ENCODE data around the gene NFU1.
"Not testable (repeated sequence)": the region's sequence is repeated elsewhere in the genome, so short reads cannot be mapped to it uniquely, and the experiment has no call there.

NFU1 gene

GRCh38 chr2:69358914-69359313 is 78.3 kb downstream of the NFU1 start:
- peaks cover 32% of the 10 kb centered on the region for H3K36me3 ChIP-seq (ENCODE audit: control insufficient read depth, insufficient read depth, low read length)
- no peaks in the 10 kb centered on the region for H3K4me1 ChIP-seq (ENCODE audit: control insufficient read depth, insufficient read depth, low read length)
- H3K4me3 ChIP-seq (ENCODE audit: insufficient read depth, low read depth, low read length), result no peak overlapping the region
- H3K27me3 ChIP-seq (ENCODE audit: control insufficient read depth, insufficient read depth, low read length, poor library complexity, severe bottlenecking), result no peaks in the 10 kb centered on the region
- no peaks in the 10 kb centered on the region for H3K9me3 ChIP-seq (ENCODE audit: control insufficient read depth, low read length)
- WGBS, 2 experiments, result 73 to 76% methylated on average over 3 of the region's 3 CpGs
- H3K27ac ChIP-seq (ENCODE audit: insufficient read depth, low read depth, low read length, poor library complexity, severe bottlenecking), result no peak overlapping the region

- Histone ChIP-seq H3K4me3 (ENCODE audit: insufficient read depth, low read depth, low read length) (no peak overlapping the region), H3K36me3 (ENCODE audit: control insufficient read depth, insufficient read depth, low read length) (peaks cover 20% of the 10 kb centered on the region), H3K9me3 (ENCODE audit: control insufficient read depth, low read length) (no peaks in the 10 kb centered on the region), H3K4me1 (ENCODE audit: control insufficient read depth, insufficient read depth, low read length) (no peaks in the 10 kb centered on the region), H3K27me3 (ENCODE audit: control insufficient read depth, insufficient read depth, low read length, poor library complexity, severe bottlenecking) (no peaks in the 10 kb centered on the region), H3K27ac (ENCODE audit: insufficient read depth, low read depth, low read length, poor library complexity, severe bottlenecking) (no peak overlapping the region)
- 91 to 96% methylated on average over 5 of the region's 5 CpGs for WGBS, 2 experiments
Observed at GRCh38 chr2:69356471-69356870, 80.8 kb downstream of the NFU1 start.

GRCh38 chr2:69354976-69355375 is 82.3 kb downstream of the NFU1 start:
- H3K9me3 ChIP-seq (ENCODE audit: control insufficient read depth, low read length); H3K27me3 ChIP-seq (ENCODE audit: control insufficient read depth, insufficient read depth, low read length, poor library complexity, severe bottlenecking); H3K4me3 ChIP-seq (ENCODE audit: insufficient read depth, low read depth, low read length); H3K36me3 ChIP-seq (ENCODE audit: control insufficient read depth, insufficient read depth, low read length); H3K27ac ChIP-seq (ENCODE audit: insufficient read depth, low read depth, low read length, poor library complexity, severe bottlenecking); H3K4me1 ChIP-seq (ENCODE audit: control insufficient read depth, insufficient read depth, low read length): not testable (repeated sequence)
- WGBS, 2 experiments, result 94 to 98% methylated on average over 2 to 3 of the region's 3 CpGs

- Histone ChIP-seq H3K9me3 (ENCODE audit: control insufficient read depth, low read length) (no peaks in the 10 kb centered on the region), H3K4me3 (ENCODE audit: insufficient read depth, low read depth, low read length) (no peak overlapping the region), H3K27me3 (ENCODE audit: control insufficient read depth, insufficient read depth, low read length, poor library complexity, severe bottlenecking) (no peaks in the 10 kb centered on the region), H3K4me1 (ENCODE audit: control insufficient read depth, insufficient read depth, low read length) (no peaks in the 10 kb centered on the region), H3K27ac (ENCODE audit: insufficient read depth, low read depth, low read length, poor library complexity, severe bottlenecking) (no peak overlapping the region), H3K36me3 (ENCODE audit: control insufficient read depth, insufficient read depth, low read length) (peaks cover 7% of the 10 kb centered on the region)
- 94 to 96% methylated on average over 5 of the region's 5 CpGs for WGBS, 2 experiments
Observed at GRCh38 chr2:69353360-69353759, 83.9 kb downstream of the NFU1 start.

GRCh38 chr2:69348781-69349180 is 88.5 kb downstream of the NFU1 start:
- H3K4me3 ChIP-seq (ENCODE audit: insufficient read depth, low read depth, low read length), result no peak overlapping the region
- WGBS, 2 experiments, result 78 to 87% methylated on average over 1 of the region's 1 CpG
- no peaks in the 10 kb centered on the region for H3K27me3 ChIP-seq (ENCODE audit: control insufficient read depth, insufficient read depth, low read length, poor library complexity, severe bottlenecking)
- no peaks in the 10 kb centered on the region for H3K9me3 ChIP-seq (ENCODE audit: control insufficient read depth, low read length)
- H3K4me1 ChIP-seq (ENCODE audit: control insufficient read depth, insufficient read depth, low read length), result peaks cover 10% of the 10 kb centered on the region
- no peak overlapping the region for H3K27ac ChIP-seq (ENCODE audit: insufficient read depth, low read depth, low read length, poor library complexity, severe bottlenecking)
- H3K36me3 ChIP-seq (ENCODE audit: control insufficient read depth, insufficient read depth, low read length), result peaks cover 4% of the 10 kb centered on the region

Data from ectodermal cell (in vitro differentiated cells).